GM12872 (cell line): ENCODE measurements around the gene LEFTY1.

ENCODE experiments used
- TF ChIP-seq, protein P1 (sequence below): IDR thresholded peaks from 3 replicates; pipeline ENCODE4 v1.5.1; 2011; ENCODE audit warnings: low read depth, mild to moderate bottlenecking, low read length, moderate library complexity; ENCODE audit not compliant: insufficient read depth

The LEFTY1 gene

DNA sequence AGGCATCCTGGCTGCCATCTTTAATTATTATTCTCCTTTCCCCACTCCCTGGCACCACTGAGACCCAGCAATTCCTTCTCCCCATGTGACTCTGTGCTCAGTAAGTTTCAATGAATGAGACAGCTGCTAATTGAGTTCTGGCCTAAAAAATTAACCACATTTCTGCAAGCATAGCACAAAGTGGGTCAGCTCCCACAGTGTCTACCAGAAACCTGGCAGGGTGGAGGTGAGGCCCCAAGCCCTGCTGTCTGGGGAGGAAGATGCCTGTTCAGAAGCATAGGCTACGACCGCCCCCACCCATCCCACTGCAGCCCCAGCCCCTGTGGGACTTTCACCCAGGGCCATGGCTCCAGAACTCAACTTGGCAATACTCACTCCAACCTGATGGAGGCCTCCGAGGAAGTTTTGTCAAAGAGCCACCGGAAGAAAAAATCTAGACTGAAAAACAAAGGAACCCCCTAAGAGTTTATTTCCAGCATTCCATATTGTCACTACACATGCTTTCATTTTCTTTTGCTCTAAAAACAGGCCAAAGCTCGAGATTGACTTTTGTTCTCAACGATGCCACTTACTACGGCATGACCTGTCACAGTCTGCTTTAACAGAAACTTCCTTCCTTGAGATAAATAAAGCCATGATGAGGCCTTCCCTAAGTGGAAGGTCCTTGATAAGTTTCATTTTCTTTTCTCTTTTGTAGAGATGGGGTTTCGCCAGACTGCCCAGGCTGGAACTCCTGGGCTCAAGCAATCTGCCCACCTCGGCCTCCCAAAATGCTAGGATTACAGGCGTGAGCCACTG lies 33.2 kb downstream of the LEFTY1 start:
- TF ChIP-seq, protein P1, sequence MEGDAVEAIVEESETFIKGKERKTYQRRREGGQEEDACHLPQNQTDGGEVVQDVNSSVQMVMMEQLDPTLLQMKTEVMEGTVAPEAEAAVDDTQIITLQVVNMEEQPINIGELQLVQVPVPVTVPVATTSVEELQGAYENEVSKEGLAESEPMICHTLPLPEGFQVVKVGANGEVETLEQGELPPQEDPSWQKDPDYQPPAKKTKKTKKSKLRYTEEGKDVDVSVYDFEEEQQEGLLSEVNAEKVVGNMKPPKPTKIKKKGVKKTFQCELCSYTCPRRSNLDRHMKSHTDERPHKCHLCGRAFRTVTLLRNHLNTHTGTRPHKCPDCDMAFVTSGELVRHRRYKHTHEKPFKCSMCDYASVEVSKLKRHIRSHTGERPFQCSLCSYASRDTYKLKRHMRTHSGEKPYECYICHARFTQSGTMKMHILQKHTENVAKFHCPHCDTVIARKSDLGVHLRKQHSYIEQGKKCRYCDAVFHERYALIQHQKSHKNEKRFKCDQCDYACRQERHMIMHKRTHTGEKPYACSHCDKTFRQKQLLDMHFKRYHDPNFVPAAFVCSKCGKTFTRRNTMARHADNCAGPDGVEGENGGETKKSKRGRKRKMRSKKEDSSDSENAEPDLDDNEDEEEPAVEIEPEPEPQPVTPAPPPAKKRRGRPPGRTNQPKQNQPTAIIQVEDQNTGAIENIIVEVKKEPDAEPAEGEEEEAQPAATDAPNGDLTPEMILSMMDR = no peak

GRCh38 chr1:225853441-225853840 lies 35.5 kb downstream of the LEFTY1 start:
- TF ChIP-seq, protein P1 = no peak

DNA sequence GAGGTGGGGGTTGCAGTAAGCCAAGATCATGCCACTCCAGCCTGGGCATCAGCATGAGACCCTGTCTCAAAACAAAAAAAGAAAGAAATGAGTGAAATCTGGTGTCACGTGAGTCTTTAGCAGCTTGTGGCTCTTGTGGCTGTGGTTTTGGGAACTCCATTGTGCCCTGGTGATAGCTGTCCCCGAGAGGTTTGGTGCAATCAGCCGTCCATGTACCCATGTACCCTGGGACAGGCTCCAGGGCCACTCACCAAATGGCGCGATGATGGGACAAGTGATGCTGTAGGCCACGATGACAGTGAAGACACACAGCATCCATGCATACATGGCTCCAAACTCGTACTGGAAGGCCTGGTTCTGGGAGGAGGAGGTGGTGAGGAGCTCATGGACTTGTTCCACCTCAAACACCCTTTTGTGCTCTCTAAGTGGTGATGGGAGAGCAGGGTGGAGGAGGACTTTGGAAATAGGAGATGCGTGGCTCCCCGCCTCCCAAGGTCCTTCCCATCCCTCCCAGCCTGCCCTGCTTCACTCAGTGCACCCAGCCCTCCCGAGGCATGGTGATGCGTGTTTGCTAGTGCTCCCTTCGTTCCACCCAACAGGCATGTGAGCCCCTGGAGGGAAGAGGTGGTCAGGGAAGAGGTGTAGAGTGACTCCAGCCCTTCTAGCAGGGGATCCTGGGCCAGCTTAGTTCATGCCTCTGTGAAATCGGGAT lies 36.4 kb downstream of the LEFTY1 start:
- TF ChIP-seq, protein P1 = no peak

DNA sequence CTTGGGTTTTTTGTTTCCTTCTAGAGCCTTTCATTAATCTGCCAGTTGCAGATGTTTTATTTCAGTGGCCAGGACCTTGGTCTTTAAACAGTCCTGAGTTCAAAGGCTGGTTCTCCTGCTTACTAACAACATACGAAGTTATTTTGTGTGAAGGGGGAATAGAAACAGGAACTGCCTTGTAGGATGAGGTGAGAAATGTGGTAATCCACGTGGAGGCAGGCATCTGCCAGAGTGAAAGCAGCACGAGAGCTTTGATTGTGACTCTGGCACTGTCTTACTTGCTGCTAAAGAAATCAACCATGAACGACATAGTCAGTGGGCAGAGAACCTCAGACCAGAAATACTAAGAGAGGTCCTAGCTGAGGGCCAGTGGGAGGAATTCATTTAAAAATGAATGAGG lies 37.1 kb downstream of the LEFTY1 start:
- TF ChIP-seq, protein P1 = no peak

DNA sequence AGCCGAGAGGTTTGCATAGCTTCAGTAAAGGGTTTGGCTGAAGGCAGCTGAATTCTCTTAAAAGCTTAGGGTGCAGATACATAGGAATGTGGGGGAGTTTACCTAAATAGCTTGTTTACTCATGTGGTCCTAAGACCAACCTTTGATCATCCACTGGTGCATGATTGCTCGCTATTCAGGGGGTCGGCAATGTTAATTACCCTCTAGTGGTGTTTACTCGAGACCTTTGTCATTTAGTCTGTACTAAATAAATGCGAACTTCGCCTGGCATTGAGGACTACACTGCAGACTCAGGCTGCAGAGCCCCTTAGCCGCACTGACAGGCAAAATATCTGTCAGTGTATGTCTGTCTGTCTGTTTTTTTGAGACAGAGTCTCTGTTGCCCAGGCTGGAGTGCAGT lies 38.6 kb downstream of the LEFTY1 start:
- TF ChIP-seq, protein P1 = no peak

GRCh38 chr1:225849925-225850324 lies 39.0 kb downstream of the LEFTY1 start:
- TF ChIP-seq, protein P1 = no peak

GRCh38 chr1:225848030-225848955 lies 40.7 kb downstream of the LEFTY1 start:
- TF ChIP-seq, protein P1 = no peak
